SKM-1 (cell line): ENCODE results near the gene RNASEL.
"Not testable (repeated sequence)": the region's sequence is repeated elsewhere in the genome, so short reads cannot be mapped to it uniquely, and the experiment has no call there.

Experiments
- DNase-seq: peaks from one replicate; lab custom pipeline; 2025; ENCODE audit not compliant: unreplicated experiment; lab: John Stamatoyannopoulos, UW

Gene RNASEL

GRCh38 chr1:182565537-182565936 is 23.5 kb downstream of the RNASEL start:
- no peak for DNase-seq

- no peak for DNase-seq
These were observed 24.6 kb downstream of the RNASEL start for GRCh38 chr1:182564406-182565004.

GRCh38 chr1:182563095-182563494 is 26.0 kb downstream of the RNASEL start:
- no peak for DNase-seq

GRCh38 chr1:182561456-182561855 is 27.6 kb downstream of the RNASEL start:
- no peak for DNase-seq

- DNase-seq: no peak
These were observed 28.6 kb downstream of the RNASEL start for GRCh38 chr1:182560392-182560984.

- DNase-seq: no peak
These were observed 32.8 kb downstream of the RNASEL start for GRCh38 chr1:182556279-182556678.

- DNase-seq: no peak
These were observed 33.6 kb downstream of the RNASEL start for GRCh38 chr1:182555493-182555892.

GRCh38 chr1:182552527-182552926 is 36.5 kb downstream of the RNASEL start:
- DNase-seq: no peak

GRCh38 chr1:182549811-182550210 is 39.2 kb downstream of the RNASEL start:
- DNase-seq: no peak

GRCh38 chr1:182549346-182549745 is 39.7 kb downstream of the RNASEL start:
- DNase-seq: no peak

GRCh38 chr1:182533896-182534295 is 55.2 kb downstream of the RNASEL start:
- no peak for DNase-seq

- not testable (repeated sequence) for DNase-seq
These were observed 60.9 kb downstream of the RNASEL start for GRCh38 chr1:182528206-182528605.

GRCh38 chr1:182527680-182528079 is 61.4 kb downstream of the RNASEL start:
- DNase-seq: no peak

- DNase-seq: no peak
These were observed 63.7 kb downstream of the RNASEL start for GRCh38 chr1:182525342-182525741.
